HepG2 (cell line): ENCODE results near the gene NFASC.

Experiments
- CTCF ChIP-seq: sonication (generic); formaldehyde crosslinking; IDR thresholded peaks from 2 replicates; pipeline ENCODE4 v1.5.0; 2020; ENCODE audit warnings: mild to moderate bottlenecking, missing genetic modification reagents, moderate library complexity
- E2F5 ChIP-seq: sonication (generic); formaldehyde crosslinking; conservative IDR thresholded peaks from 2 replicates; pipeline ENCODE4 v1.4.0; 2020; ENCODE audit warnings: missing genetic modification reagents
- EP300 ChIP-seq, 3 experiments: sonication (generic) in 1 of 3; formaldehyde crosslinking in 1 of 3; IDR thresholded peaks; 2 replicates each; pipeline versions ENCODE4 v1.5.1 to v1.6.1; 2011 to 2020; ENCODE audit warnings: low read depth in 2 of 3, low read length in 2 of 3, borderline replicate concordance in 1 of 3, improper control_type of control experiment in 1 of 3, mild to moderate bottlenecking in 1 of 3, missing genetic modification reagents in 1 of 3, moderate library complexity in 1 of 3
- EZH2 ChIP-seq: conservative IDR thresholded peaks from 2 replicates; pipeline ENCODE4 v1.6.1; 2012; ENCODE audit warnings: mild to moderate bottlenecking, low read depth, low read length, moderate library complexity
- KDM5A ChIP-seq: fragments of 200-600 bp; sonication (generic); IDR thresholded peaks from 2 replicates; pipeline ENCODE4 v1.7.0; 2018; ENCODE audit warnings: antibody characterized with exemption, mild to moderate bottlenecking, low read length, borderline replicate concordance
- MAZ ChIP-seq, 2 experiments: sonication (generic) in 1 of 2; formaldehyde crosslinking in 1 of 2; IDR thresholded peaks; 2 replicates each; pipeline versions ENCODE4 v1.5.0 to v1.6.1; 2012 to 2020; ENCODE audit warnings: low read depth in 2 of 2, mild to moderate bottlenecking in 2 of 2, borderline replicate concordance in 1 of 2, improper control_type of control experiment in 1 of 2, low read length in 1 of 2, missing genetic modification reagents in 1 of 2, moderate library complexity in 1 of 2
- POLR2AphosphoS5 ChIP-seq: IDR thresholded peaks from 2 replicates; pipeline ENCODE4 v1.6.1; 2012; ENCODE audit warnings: low read depth, low read length
- PRDM4 ChIP-seq: sonication (generic); formaldehyde crosslinking; IDR thresholded peaks from 2 replicates; pipeline ENCODE4 v1.9.0; 2021; ENCODE audit warnings: missing genetic modification reagents, borderline replicate concordance
- ZBTB43 ChIP-seq: sonication (generic); formaldehyde crosslinking; conservative IDR thresholded peaks from 2 replicates; pipeline ENCODE4 v1.4.0; 2020; ENCODE audit warnings: missing genetic modification reagents
- ZNF101 ChIP-seq: sonication (generic); formaldehyde crosslinking; IDR thresholded peaks from 2 replicates; pipeline ENCODE4 v1.4.0; 2020; ENCODE audit warnings: mild to moderate bottlenecking, low read depth, missing genetic modification reagents, borderline replicate concordance
- ZNF503 ChIP-seq: sonication (generic); formaldehyde crosslinking; IDR thresholded peaks from 2 replicates; pipeline ENCODE4 v1.4.0; 2020; ENCODE audit warnings: missing genetic modification reagents

- TF ChIP-seq ZBTB43 (no peak), CTCF (CRISPR knock-in tag) (no peak), ZNF503 (no peak), ZNF101 (CRISPR knock-in tag) (no peak), EP300 (IDR thresholded peaks at IDR 0.05; ENCODE audit: low read depth in 2 of 2, low read length in 2 of 2) (no peak), EP300 (CRISPR knock-in tag; IDR thresholded peaks at IDR 0.05; ENCODE audit: borderline replicate concordance) (no peak), EZH2 (no peak), MAZ (IDR thresholded peaks at IDR 0.05; ENCODE audit: borderline replicate concordance, low read depth, low read length) (no peak), MAZ (CRISPR knock-in tag; IDR thresholded peaks at IDR 0.05; ENCODE audit: low read depth) (no peak), KDM5A (no peak), PRDM4 (CRISPR knock-in tag) (no peak), POLR2AphosphoS5 (no peak), E2F5 (CRISPR knock-in tag) (no peak)
These were observed 55.0 kb downstream of the NFASC start for GRCh38 chr1:204925701-204926100.
